HG03066 (cell line): ENCODE measurements around the gene PRDM4.
"Not testable (repeated sequence)": the region's sequence is repeated elsewhere in the genome, so short reads cannot be mapped to it uniquely, and the experiment has no call there.

Experiments
- ATAC-seq: cut with Tn5 transposase; IDR thresholded peaks from one replicate; pipeline ENCODE4 v1.9.1; 2021; ENCODE audit warnings: low read depth; ENCODE audit not compliant: unreplicated experiment

PRDM4 gene

DNA sequence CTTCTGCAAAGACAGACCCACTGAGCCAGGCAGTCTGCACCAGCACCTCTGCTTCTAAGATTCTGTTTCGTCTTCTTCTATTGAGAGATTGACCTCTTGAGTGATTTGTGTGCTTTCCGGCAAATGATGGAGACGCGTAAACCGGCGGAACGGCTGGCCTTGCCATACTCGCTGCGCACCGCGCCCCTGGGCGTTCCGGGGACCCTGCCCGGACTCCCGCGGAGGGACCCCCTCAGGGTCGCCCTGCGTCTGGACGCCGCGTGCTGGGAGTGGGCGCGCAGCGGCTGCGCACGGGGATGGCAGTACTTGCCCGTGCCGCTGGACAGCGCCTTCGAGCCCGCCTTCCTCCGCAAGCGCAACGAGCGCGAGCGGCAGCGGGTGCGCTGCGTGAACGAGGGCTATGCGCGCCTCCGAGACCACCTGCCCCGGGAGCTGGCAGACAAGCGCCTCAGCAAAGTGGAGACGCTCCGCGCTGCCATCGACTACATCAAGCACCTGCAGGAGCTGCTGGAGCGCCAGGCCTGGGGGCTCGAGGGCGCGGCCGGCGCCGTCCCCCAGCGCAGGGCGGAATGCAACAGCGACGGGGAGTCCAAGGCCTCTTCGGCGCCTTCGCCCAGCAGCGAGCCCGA lies 14.3 kb upstream of the PRDM4 start:
- ATAC-seq: no peak

DNA sequence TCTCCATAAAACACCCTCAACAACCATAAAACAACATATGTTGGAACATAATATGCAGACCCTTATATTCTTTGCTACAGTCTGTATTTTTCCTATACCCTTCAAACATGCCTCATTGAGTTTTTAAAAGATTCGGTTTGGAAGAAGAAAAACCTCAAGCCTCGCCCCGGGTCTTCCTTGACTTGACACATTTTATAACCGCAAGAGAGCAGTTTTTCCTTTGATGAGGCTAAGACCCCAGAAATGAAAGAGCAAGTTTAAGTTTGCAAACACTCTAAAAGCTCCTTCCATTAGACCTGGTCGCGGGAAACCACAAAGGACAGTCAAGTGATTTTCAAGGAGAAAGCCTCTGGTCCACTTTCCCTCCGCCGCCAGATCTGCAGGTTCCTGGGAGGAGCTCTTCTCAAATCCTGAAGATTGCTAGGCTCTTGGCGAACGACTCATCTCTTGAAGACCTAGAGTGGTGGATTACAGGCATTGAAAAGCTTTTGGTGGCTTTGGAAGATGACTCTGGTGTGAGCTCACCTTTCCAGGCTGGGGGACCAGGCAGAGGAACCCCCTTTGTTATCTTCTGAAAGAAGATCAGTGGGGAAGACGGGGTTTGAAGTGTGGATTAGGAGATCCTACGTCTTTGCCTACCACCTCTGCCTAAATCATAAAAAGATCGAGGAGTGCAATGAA lies 13.6 kb upstream of the PRDM4 start, which contains the start of gene ASCL4:
Gene ASCL4, plus strand, starts transcription at position 356 of the 681 bp plus-strand sequence. CDS start 515 bp downstream, outside the sequence.
- no peak for ATAC-seq

DNA sequence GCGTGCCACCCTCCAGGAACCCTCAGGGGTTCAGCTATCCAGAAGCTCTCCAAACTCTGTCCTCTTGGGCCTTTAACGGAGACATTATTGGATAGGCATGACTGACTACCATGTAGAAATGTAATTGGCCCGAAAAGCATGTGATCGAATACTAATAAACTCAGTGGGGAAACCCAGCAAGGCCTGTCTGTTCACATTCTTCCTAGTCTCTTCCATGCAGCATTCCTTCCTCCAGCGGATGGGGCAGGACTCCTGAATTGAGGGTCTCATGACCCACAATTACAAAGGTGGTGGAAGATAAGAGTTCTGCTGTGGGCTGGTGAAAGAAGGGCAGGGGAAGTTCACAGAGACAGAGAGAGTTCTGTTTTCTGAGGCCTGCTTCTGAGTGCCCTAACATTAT lies 6.5 kb upstream of the PRDM4 start:
- ATAC-seq: no peak

DNA sequence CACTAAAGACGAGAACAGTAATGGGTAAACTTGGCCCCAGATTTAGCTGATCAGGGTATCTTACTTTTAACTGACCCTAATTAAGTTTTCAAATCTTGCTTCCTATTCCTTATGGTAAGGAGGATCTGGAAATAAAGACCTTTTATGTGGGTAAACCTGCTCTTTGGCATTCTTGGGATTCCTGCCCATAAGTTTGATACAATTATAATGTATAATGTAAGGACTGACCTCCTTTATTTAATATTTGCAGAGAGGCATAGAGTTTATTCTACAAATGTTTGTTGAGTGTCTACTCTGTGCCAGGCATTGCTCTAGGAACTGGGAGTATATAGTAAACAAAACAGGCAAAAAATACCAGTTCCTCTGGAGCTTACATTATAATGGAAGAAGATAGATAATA lies 4.4 kb upstream of the PRDM4 start:
- no peak for ATAC-seq

GRCh38 chr12:107764626-107765025 lies 3.7 kb upstream of the PRDM4 start:
- ATAC-seq: no peak

DNA sequence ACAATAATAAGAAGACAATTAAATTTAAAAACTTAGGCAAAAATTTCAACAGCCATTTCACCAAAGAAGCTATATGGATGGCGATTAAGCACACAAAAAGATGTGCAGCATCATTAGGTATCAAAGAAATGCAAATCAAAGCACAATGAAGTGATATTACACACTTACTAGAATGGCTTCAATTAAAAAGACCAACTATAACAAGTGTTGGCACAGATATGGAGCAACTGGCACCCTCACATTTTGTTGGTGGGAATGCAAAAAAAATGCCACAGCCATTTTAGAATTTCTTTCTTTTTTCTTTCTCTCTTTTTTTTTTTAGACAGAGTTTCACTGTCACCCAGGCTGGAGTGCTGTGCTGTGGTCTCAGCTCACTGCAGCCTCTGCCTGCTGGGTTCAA lies 1.9 kb upstream of the PRDM4 start:
- ATAC-seq: no peak

- ATAC-seq: no peak
Measured at GRCh38 chr12:107761502-107761904, 566 bp upstream of the PRDM4 start.

DNA sequence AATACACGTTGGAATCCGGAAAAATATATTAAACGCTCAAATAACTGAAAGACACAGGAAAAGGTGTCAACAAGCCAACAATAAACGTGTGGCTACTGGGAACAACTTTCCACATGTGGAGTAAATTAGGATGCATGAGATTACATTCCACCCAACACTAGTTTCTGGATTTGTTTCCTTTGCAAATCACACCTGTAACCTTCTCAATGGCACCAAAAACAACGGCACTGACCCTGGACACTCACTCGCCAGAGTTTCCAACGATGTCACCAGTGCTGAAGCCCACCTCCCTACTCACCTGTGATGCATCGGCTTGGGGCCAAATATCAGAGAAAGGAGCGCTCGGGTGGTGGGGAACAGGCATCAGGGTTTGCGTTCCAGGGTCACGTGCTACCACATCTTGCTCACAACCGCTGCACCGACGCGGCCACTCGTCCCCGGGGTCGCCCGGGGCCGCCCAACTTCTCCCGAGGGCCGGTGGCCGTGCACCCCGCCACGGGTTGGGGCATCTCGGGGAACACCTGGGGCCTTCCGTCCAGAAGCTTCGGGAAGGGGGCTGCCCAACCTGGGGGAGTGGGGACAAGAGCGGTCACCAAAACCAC lies 629 bp downstream of the PRDM4 start:
- peak; percentile 25 for ATAC-seq

GRCh38 chr12:107759410-107759809 lies 1.5 kb downstream of the PRDM4 start:
- no peak for ATAC-seq

DNA sequence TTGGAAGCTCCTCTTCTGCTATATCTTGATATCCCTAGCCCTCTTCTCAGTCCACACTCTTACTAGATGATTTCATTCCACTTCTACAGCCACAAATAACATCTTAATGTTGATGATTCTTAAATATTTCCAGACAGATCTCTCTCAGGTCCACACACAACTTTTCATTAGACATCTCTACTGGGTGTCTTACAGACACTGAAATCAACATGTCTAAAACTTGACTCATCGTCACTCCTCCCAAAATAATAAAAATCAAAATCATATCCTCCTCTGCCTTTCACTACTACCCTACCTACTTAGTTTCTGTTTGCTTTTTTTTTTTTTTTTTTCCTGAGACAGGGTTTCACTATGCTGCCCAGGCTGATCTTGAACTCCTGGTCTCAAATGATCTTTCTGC lies 11.9 kb downstream of the PRDM4 start:
- ATAC-seq: no peak

- no peak for ATAC-seq
Measured at GRCh38 chr12:107748472-107748871, 12.5 kb downstream of the PRDM4 start.

- peak; percentile 93 for ATAC-seq
Measured at GRCh38 chr12:107736914-107737313, 24.0 kb downstream of the PRDM4 start.

DNA sequence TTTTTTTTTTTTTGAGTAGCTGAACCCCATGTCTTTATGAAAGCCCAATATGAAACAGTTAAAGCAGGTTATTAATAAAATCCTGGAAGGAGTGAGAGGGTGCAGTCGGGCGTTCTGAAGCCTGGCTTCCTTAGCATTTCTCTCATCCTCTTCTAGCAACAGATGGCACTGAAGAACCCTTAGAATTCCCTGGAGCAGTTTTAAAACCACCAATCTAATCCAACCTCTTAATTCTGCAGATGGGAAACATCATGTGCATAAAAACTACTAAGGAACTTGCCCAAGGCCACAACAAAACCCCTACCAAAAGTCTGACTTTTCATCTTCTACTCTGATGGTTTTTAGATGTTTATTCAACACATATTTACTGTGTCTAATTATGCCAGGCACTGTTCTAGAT lies 25.2 kb downstream of the PRDM4 start:
- no peak for ATAC-seq

DNA sequence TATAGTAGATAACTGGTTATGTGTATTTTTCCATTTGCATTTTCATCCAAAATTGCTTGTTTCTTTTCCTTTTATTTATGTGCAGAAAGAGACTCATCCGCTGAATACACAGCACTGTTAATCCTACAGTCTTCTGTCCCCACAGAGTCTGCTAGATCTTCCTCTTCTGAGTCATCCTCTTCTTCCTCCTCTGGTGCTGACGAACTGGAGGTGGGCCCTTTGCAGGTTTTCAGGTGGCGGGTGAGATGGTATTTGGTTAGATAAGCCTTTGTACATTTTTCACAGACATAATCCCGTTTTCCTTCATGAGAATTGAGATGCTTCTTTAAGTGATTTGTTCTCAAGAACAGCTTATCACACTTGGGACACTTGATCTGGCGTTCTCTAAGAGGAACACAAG lies 26.8 kb downstream of the PRDM4 start:
- ATAC-seq: no peak

GRCh38 chr12:107732365-107732764 lies 28.6 kb downstream of the PRDM4 start:
- ATAC-seq: no peak

DNA sequence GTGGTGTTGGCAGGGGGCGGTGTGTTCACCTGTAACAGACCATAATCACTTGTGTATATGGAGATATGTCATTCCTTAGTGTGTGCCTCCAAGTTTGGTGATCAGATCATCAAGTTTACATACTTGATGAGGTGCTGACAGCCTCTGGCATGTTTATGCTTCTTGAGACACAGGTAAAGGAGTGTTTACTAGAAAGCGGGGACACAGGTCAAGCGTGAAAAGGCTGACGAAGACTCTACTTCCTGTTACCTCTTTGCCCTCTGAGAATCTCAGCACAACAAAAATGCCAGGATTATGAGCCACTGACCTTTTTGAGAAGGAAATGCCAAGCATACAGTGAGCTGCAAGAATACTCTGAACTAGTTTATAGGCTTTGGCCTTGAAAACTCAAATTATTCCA lies 29.6 kb downstream of the PRDM4 start:
- no peak for ATAC-seq

GRCh38 chr12:107730618-107731341 lies 30.2 kb downstream of the PRDM4 start:
- ATAC-seq: no peak

- ATAC-seq: not testable (repeated sequence)
Measured at GRCh38 chr12:107727742-107728141, 33.2 kb downstream of the PRDM4 start.

- ATAC-seq: not testable (repeated sequence)
Measured at GRCh38 chr12:107727327-107727726, 33.6 kb downstream of the PRDM4 start.

GRCh38 chr12:107718606-107719005 lies 42.3 kb downstream of the PRDM4 start:
- ATAC-seq: no peak

- ATAC-seq: no peak
Measured at GRCh38 chr12:107715780-107716179, 45.2 kb downstream of the PRDM4 start.
